GM12878 (cell line): ENCODE data around the gene GALNT15. TPM values are rescaled to one million over a fixed set of nuclear protein-coding genes. Genes with fewer than 3 reads are reported as not detected.

Source experiments
- ATAC-seq: fragments of 200-7000 bp; cut with Tn5 transposase; 3 replicates; pipeline ENCODE4 v1.9.1; 2020; ENCODE audit warnings: mild to moderate bottlenecking, moderate library complexity
- BruUV-seq: library from RNA; stranded (reverse); fragments of 400-500 nt; replicated peaks from 2 replicates; lab custom pipeline; 2021; lab: Mats Ljungman, UMichigan
- CTCF ChIA-PET: fragments of 300-600 bp; sonication (Branson Sonifier 250); formaldehyde crosslinking; extraction: SDS; loops from one replicate; lab custom pipeline; 2021; ENCODE audit warnings: inconsistent platforms; lab: Yijun Ruan, JAX
- POLR2A ChIA-PET: fragments of 350-600 bp; formaldehyde crosslinking; extraction: SDS; loops from one replicate; lab custom pipeline; 2021; ENCODE audit warnings: inconsistent platforms; lab: Charles Lee
- RAD21 ChIA-PET: fragments of 300-600 bp; sonication (Branson Sonifier 250); formaldehyde crosslinking; loops from one replicate; lab custom pipeline; 2023; ENCODE audit warnings: antibody characterized with exemption; ENCODE audit not compliant: unreplicated experiment; lab: Charles Lee
- SMC1A ChIA-PET: fragments of 300-600 bp; sonication (Branson Sonifier 250); formaldehyde crosslinking; loops from one replicate; lab custom pipeline; 2023; ENCODE audit not compliant: unreplicated experiment, uncharacterized antibody; lab: Charles Lee
- DNase-seq: peaks from one replicate; pipeline ENCODE4 v3.0.0-alpha.2; 2011; ENCODE audit warnings: low read depth, low spot score
- FAIRE-seq: peaks from 3 replicates; lab custom pipeline; 2011; peaks lifted over from hg19 to GRCh38; lab: Jason Lieb, UNC
- H2AFZ ChIP-seq: 2 replicates; pipeline ENCODE4 v1.6.0; 2011; ENCODE audit warnings: low read depth, low read length, control low read depth; ENCODE audit not compliant: control insufficient read depth
- H3K27ac ChIP-seq: 2 replicates; pipeline ENCODE4 v1.5.1; 2011; ENCODE audit warnings: control low read depth; ENCODE audit not compliant: control insufficient read depth, insufficient read depth
- H3K27me3 ChIP-seq, 2 experiments: replicated peaks in 1 of 2; 2 replicates each; pipeline versions ENCODE4 v1.6.0 to v1.6.1; 2011; ENCODE audit warnings: low read length in 1 of 2; ENCODE audit not compliant: control insufficient read depth in 2 of 2, insufficient read depth in 2 of 2
- H3K36me3 ChIP-seq, 2 experiments: 2 replicates each; pipeline ENCODE4 v1.5.1; 2011; ENCODE audit warnings: low read length in 1 of 2; ENCODE audit not compliant: control insufficient read depth in 2 of 2, insufficient read depth in 2 of 2
- H3K4me1 ChIP-seq: 2 replicates; pipeline ENCODE4 v1.6.1; 2011; ENCODE audit warnings: mild to moderate bottlenecking, low read length, moderate library complexity, mixed read lengths; ENCODE audit not compliant: control insufficient read depth, insufficient read depth
- H3K4me2 ChIP-seq: 2 replicates; pipeline ENCODE4 v1.6.0; 2011; ENCODE audit warnings: control low read depth; ENCODE audit not compliant: control insufficient read depth, insufficient read depth
- H3K4me3 ChIP-seq: fragments of 200-600 bp; sonication (generic); 2 replicates; pipeline ENCODE4 v1.5.1; 2016
- H3K79me2 ChIP-seq: 2 replicates; pipeline ENCODE4 v1.6.0; 2011; ENCODE audit warnings: low read length; ENCODE audit not compliant: control insufficient read depth, insufficient read depth
- H3K9ac ChIP-seq: 2 replicates; pipeline ENCODE4 v1.8.0; 2011; ENCODE audit warnings: low read length, control low read depth, mixed read lengths; ENCODE audit not compliant: control insufficient read depth, insufficient read depth
- H3K9me3 ChIP-seq: replicated peaks from 3 replicates; pipeline ENCODE4 v1.5.1; 2011; ENCODE audit warnings: mild to moderate bottlenecking, low read length; ENCODE audit not compliant: control insufficient read depth, insufficient read depth
- H4K20me1 ChIP-seq: 2 replicates; pipeline ENCODE4 v1.6.0; 2011; ENCODE audit not compliant: control insufficient read depth, insufficient read depth
- BRCA1 ChIP-seq: IDR thresholded peaks from 2 replicates; pipeline ENCODE4 v1.6.1; 2011; ENCODE audit warnings: low read depth, low read length, improper control_type of control experiment
- CHD4 ChIP-seq: fragments of 200-600 bp; sonication (generic); IDR thresholded peaks from 2 replicates; pipeline ENCODE4 v1.6.1; 2016; ENCODE audit warnings: mild to moderate bottlenecking
- EED ChIP-seq: sonication (generic); IDR thresholded peaks from 2 replicates; pipeline ENCODE4 v1.6.1; 2016; ENCODE audit warnings: antibody characterized with exemption, low read depth
- MTA3 ChIP-seq: IDR thresholded peaks from 2 replicates; pipeline ENCODE4 v1.6.1; 2012; ENCODE audit warnings: low read length, inconsistent platforms, borderline replicate concordance
- NFIC ChIP-seq: IDR thresholded peaks from 2 replicates; pipeline ENCODE4 v1.6.1; 2012; ENCODE audit warnings: low read depth, mild to moderate bottlenecking, inconsistent platforms, low read length, moderate library complexity
- NFYB ChIP-seq: IDR thresholded peaks from 2 replicates; pipeline ENCODE4 v1.6.1; 2011; ENCODE audit warnings: low read depth, mild to moderate bottlenecking, low read length, improper control_type of control experiment, moderate library complexity; ENCODE audit not compliant: insufficient read depth
- NR2C2 ChIP-seq: IDR thresholded peaks from 2 replicates; pipeline ENCODE4 v1.6.1; 2011; ENCODE audit warnings: borderline replicate concordance, low read depth; ENCODE audit not compliant: control insufficient read depth, insufficient read length
- NR2F1 ChIP-seq: fragments of 450-650 bp; conservative IDR thresholded peaks from 2 replicates; pipeline ENCODE4 v1.6.1; 2017; ENCODE audit warnings: mild to moderate bottlenecking
- TARDBP ChIP-seq: IDR thresholded peaks from 2 replicates; pipeline ENCODE4 v1.6.1; 2016; ENCODE audit warnings: borderline replicate concordance
- WGBS: methylation state at CpG from one replicate; pipeline ENCODE4 v1.1.6; 2016; ENCODE audit warnings: low lambda C conversion rate; ENCODE audit not compliant: insufficient replicate concordance, insufficient coverage; ENCODE audit errors: missing lambda C conversion rate; 5-methylcytosine and 5-hydroxymethylcytosine counted together
- in situ Hi-C: fragments of 300-500 bp; cut with MboI; formaldehyde crosslinking; loops from 9 replicates; pipeline ENCODE4 v1.14.3; 2018; ENCODE audit warnings: mixed read lengths
- intact Hi-C: fragments of 100-400 bp; cut with micrococcal nuclease; formaldehyde crosslinking; loops from one replicate; pipeline ENCODE4 v1.14.2; 2022; ENCODE audit not compliant: unreplicated experiment
- polyA plus RNA-seq, 11 experiments: library from polyadenylated mRNA; depleted of rRNA in 4 of 11; unstranded in 6 of 11; stranded (reverse) in 5 of 11; fragments of >200 nt; fragmentation: Nextera tagmentation in 4 of 11; fragmentation: Illumina TruSeq in 1 of 11; extraction: Ambion mirVana in 4 of 11; extraction: Trizol in 1 of 11; gene quantifications; 1 replicate in 1 of 11; 2 replicates in 10 of 11; pipeline versions ENCODE4 v1.2.1 to v1.2.3, GENCODE V29; 2011 to 2016; ENCODE audit warnings: inconsistent platforms in 2 of 11, missing spikeins in 2 of 11, low read depth in 1 of 11
- total RNA-seq, 4 experiments: library from RNA; depleted of rRNA in 3 of 4; stranded (reverse); fragments of >200 nt in 3 of 4; fragmentation: Illumina TruSeq in 1 of 4; extraction: Trizol in 1 of 4; gene quantifications; 2 replicates each; pipeline versions ENCODE4 v1.2.1 to v1.2.3, GENCODE V29; 2013 to 2021
- TF ChIP-seq, protein P1 (sequence below): IDR thresholded peaks from 2 replicates; pipeline ENCODE4 v1.6.1; 2012; ENCODE audit warnings: mild to moderate bottlenecking, low read depth, low read length
- TF ChIP-seq, protein P2 (sequence below): fragments of 450-650 bp; IDR thresholded peaks from 2 replicates; pipeline ENCODE4 v1.6.1; 2017; ENCODE audit warnings: mild to moderate bottlenecking, moderate library complexity

The GALNT15 gene
- total and polyA plus RNA-seq, 10 of the 15 experiments (the other 5 are each of a cell fraction or from before 2014, with no cell fraction given), result 0.03 to 0.05 TPM; not detected in 8

DNA sequence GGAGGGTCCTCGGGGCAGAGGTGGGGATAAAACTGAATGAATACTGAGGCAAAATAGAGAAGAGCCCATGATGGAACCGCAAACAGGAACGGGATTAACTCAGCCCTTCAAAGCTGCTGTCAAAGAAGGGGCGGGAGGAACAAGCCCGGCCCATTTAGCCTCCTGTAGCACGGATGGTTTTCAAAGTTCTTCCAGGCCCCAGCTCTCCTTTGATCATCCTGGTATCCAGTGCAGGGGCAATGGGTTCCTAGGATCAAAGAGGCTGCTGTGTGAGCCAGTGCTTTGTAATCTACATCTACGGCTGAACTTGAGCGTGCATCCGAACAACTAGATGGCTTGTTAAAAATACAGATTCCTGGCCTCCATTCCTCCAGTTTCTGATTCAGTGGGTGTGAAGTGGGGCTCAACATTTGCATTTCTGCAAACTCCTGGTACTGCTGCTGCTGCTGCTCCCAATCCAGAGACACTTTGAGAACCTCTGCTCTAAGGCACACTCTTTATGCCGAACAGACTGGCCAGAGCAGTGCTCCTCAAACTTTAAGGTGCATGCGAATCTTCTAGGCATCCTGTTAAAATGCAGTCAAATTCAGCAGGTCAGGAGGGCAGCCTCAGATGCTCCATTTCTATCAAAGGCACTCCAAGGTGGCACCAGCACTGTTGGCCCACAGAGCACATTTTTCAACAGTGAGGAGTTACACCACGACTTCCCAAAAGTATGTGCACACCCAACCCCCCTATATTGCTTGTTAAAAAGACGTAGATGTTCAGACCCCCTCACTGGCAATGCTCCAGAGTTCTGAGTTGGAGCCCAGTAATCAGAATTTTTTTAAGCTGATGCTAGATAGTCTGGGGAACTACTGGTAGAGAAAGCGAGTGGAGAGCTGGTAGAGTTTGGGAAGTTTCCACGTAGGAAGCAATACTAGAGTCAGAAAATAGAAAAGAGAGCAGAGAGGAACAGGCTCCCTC is 5.6 kb downstream of the GALNT15 start:
- DNase-seq (no peak), FAIRE-seq (no peak), ATAC-seq (no peak)
- Histone ChIP-seq H3K4me3 (no peak overlapping the region), H3K9me3 (no peaks in the 10 kb centered on the region), H3K36me3 (no peaks in the 10 kb centered on the region), H3K4me1 (no peaks in the 10 kb centered on the region), H3K79me2 (no peaks in the 10 kb centered on the region), H3K9ac (no peak overlapping the region), H4K20me1 (no peaks in the 10 kb centered on the region), H2AFZ (no peak overlapping the region), H3K4me2 (no peak overlapping the region), H3K27ac (no peak overlapping the region), H3K27me3 (peaks cover 0 to 2% of the 10 kb centered on the region in 2 experiments; a peak in 1 of 4 replicates)
- ChIA-PET POLR2A (no interaction called here), CTCF (interaction anchor here (1.0 to 9.8 kb wide), 8 partner anchors 9 to 1364 kb away, joined by 3 to 127 read pairs (median 3); no protein-coding TSS in a partner anchor), SMC1A (interaction anchor here (1.1 to 3.9 kb wide), 7 partner anchors 24 to 364 kb away, joined by 3 to 25 read pairs (median 4); no protein-coding TSS in a partner anchor), RAD21 (interaction anchor here (0.8 to 2.1 kb wide), 3 partner anchors 62 to 363 kb away, joined by 3 to 10 read pairs (median 3); no protein-coding TSS in a partner anchor)
- BruUV-seq, result no TSS peak
- intact Hi-C loops (loop anchor here (10.0 kb wide), 1 partner anchor 545 kb away; no protein-coding TSS in a partner anchor), in situ Hi-C loops (loop anchor here (10.0 kb wide), 1 partner anchor 135 kb away; no protein-coding TSS in a partner anchor)
- WGBS, result 44% methylated on average over 15 of the region's 15 CpGs
- TF ChIP-seq NR2C2 (no peak), MTA3 (no peak), TARDBP (no peak), NFIC (no peak), EED (no peak), NFYB (no peak), BRCA1 (no peak), CHD4 (no peak), NR2F1 (no peak)
- TF ChIP-seq, protein P1, sequence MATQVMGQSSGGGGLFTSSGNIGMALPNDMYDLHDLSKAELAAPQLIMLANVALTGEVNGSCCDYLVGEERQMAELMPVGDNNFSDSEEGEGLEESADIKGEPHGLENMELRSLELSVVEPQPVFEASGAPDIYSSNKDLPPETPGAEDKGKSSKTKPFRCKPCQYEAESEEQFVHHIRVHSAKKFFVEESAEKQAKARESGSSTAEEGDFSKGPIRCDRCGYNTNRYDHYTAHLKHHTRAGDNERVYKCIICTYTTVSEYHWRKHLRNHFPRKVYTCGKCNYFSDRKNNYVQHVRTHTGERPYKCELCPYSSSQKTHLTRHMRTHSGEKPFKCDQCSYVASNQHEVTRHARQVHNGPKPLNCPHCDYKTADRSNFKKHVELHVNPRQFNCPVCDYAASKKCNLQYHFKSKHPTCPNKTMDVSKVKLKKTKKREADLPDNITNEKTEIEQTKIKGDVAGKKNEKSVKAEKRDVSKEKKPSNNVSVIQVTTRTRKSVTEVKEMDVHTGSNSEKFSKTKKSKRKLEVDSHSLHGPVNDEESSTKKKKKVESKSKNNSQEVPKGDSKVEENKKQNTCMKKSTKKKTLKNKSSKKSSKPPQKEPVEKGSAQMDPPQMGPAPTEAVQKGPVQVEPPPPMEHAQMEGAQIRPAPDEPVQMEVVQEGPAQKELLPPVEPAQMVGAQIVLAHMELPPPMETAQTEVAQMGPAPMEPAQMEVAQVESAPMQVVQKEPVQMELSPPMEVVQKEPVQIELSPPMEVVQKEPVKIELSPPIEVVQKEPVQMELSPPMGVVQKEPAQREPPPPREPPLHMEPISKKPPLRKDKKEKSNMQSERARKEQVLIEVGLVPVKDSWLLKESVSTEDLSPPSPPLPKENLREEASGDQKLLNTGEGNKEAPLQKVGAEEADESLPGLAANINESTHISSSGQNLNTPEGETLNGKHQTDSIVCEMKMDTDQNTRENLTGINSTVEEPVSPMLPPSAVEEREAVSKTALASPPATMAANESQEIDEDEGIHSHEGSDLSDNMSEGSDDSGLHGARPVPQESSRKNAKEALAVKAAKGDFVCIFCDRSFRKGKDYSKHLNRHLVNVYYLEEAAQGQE, result no peak
- TF ChIP-seq, protein P2, sequence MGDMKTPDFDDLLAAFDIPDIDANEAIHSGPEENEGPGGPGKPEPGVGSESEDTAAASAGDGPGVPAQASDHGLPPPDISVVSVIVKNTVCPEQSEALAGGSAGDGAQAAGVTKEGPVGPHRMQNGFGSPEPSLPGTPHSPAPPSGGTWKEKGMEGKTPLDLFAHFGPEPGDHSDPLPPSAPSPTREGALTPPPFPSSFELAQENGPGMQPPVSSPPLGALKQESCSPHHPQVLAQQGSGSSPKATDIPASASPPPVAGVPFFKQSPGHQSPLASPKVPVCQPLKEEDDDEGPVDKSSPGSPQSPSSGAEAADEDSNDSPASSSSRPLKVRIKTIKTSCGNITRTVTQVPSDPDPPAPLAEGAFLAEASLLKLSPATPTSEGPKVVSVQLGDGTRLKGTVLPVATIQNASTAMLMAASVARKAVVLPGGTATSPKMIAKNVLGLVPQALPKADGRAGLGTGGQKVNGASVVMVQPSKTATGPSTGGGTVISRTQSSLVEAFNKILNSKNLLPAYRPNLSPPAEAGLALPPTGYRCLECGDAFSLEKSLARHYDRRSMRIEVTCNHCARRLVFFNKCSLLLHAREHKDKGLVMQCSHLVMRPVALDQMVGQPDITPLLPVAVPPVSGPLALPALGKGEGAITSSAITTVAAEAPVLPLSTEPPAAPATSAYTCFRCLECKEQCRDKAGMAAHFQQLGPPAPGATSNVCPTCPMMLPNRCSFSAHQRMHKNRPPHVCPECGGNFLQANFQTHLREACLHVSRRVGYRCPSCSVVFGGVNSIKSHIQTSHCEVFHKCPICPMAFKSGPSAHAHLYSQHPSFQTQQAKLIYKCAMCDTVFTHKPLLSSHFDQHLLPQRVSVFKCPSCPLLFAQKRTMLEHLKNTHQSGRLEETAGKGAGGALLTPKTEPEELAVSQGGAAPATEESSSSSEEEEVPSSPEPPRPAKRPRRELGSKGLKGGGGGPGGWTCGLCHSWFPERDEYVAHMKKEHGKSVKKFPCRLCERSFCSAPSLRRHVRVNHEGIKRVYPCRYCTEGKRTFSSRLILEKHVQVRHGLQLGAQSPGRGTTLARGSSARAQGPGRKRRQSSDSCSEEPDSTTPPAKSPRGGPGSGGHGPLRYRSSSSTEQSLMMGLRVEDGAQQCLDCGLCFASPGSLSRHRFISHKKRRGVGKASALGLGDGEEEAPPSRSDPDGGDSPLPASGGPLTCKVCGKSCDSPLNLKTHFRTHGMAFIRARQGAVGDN, result no peak
